HepG2 (cell line): Measurements from ENCODE around the gene SATB2.

Experiments
- CHD2 ChIP-seq: IDR thresholded peaks from 2 replicates; pipeline ENCODE4 v1.6.1; 2011; ENCODE audit warnings: low read depth, low read length, improper control_type of control experiment
- EZH2 ChIP-seq: conservative IDR thresholded peaks from 2 replicates; pipeline ENCODE4 v1.6.1; 2012; ENCODE audit warnings: mild to moderate bottlenecking, low read depth, low read length, moderate library complexity
- HNRNPL ChIP-seq: fragments of 200-400 bp; formaldehyde crosslinking; IDR thresholded peaks from 2 replicates; pipeline ENCODE4 v1.6.1; 2017; ENCODE audit warnings: mild to moderate bottlenecking, low read depth, low read length
- JUND ChIP-seq: sonication (generic); formaldehyde crosslinking; IDR thresholded peaks from 2 replicates; pipeline ENCODE4 v1.8.0; 2022; ENCODE audit warnings: mild to moderate bottlenecking, missing genetic modification reagents
- POLR2A ChIP-seq, 2 experiments: IDR thresholded peaks; 2 replicates each; pipeline ENCODE4 v1.6.1; 2011; ENCODE audit warnings: low read depth in 2 of 2, low read length in 2 of 2, mild to moderate bottlenecking in 1 of 2, moderate library complexity in 1 of 2; ENCODE audit not compliant: insufficient read depth in 1 of 2
- POLR2AphosphoS5 ChIP-seq: IDR thresholded peaks from 2 replicates; pipeline ENCODE4 v1.6.1; 2012; ENCODE audit warnings: low read depth, low read length
- RFX1 ChIP-seq: fragments of 450-650 bp; IDR thresholded peaks from 2 replicates; pipeline ENCODE4 v1.6.1; 2017
- SP4 ChIP-seq: sonication (generic); formaldehyde crosslinking; IDR thresholded peaks from 2 replicates; pipeline ENCODE4 v1.8.1; 2023; ENCODE audit warnings: mild to moderate bottlenecking, missing genetic modification reagents
- YEATS2 ChIP-seq: sonication (generic); formaldehyde crosslinking; IDR thresholded peaks from 2 replicates; pipeline ENCODE4 v1.4.0; 2020; ENCODE audit warnings: missing genetic modification reagents, borderline replicate concordance
- ZNF670 ChIP-seq: sonication (generic); formaldehyde crosslinking; IDR thresholded peaks from 2 replicates; pipeline ENCODE4 v1.8.0; 2022; ENCODE audit warnings: mild to moderate bottlenecking, missing genetic modification reagents, borderline replicate concordance
- TF ChIP-seq, protein P1 (sequence below), 2 experiments: sonication (generic) in 1 of 2; formaldehyde crosslinking in 1 of 2; IDR thresholded peaks; 2 replicates each; pipeline versions ENCODE4 v1.5.1 to v1.6.1; 2011 to 2020; ENCODE audit warnings: borderline replicate concordance in 1 of 2, low read depth in 1 of 2, low read length in 1 of 2, mild to moderate bottlenecking in 1 of 2, missing genetic modification reagents in 1 of 2, moderate library complexity in 1 of 2
- TF ChIP-seq, protein P2 (sequence below), 2 experiments: sonication (generic) in 1 of 2; formaldehyde crosslinking in 1 of 2; IDR thresholded peaks; 2 replicates each; pipeline versions ENCODE4 v1.4.0 to v1.6.1; 2018 to 2020; ENCODE audit warnings: missing genetic modification reagents in 2 of 2, borderline replicate concordance in 1 of 2, low read depth in 1 of 2, mild to moderate bottlenecking in 1 of 2, missing biosample characterization in 1 of 2

GRCh38 chr2:199302851-199303250 lies 154.9 kb downstream of the SATB2 start:
- TF ChIP-seq YEATS2 (CRISPR knock-in tag) (no peak), SP4 (no peak), POLR2AphosphoS5 (no peak), HNRNPL (no peak), RFX1 (no peak), ZNF670 (CRISPR knock-in tag) (no peak), JUND (CRISPR knock-in tag) (no peak), CHD2 (no peak), EZH2 (no peak), POLR2A (IDR thresholded peaks at IDR 0.05; ENCODE audit: insufficient read depth in 1 of 2, low read depth in 2 of 2, low read length in 2 of 2) (no peak)
- TF ChIP-seq, protein P1, sequence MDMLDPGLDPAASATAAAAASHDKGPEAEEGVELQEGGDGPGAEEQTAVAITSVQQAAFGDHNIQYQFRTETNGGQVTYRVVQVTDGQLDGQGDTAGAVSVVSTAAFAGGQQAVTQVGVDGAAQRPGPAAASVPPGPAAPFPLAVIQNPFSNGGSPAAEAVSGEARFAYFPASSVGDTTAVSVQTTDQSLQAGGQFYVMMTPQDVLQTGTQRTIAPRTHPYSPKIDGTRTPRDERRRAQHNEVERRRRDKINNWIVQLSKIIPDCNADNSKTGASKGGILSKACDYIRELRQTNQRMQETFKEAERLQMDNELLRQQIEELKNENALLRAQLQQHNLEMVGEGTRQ (IDR thresholded peaks at IDR 0.05; ENCODE audit: low read depth, low read length): no peak
- TF ChIP-seq, protein P1 (CRISPR knock-in tag; IDR thresholded peaks at IDR 0.05; ENCODE audit: borderline replicate concordance): no peak
- TF ChIP-seq, protein P2, sequence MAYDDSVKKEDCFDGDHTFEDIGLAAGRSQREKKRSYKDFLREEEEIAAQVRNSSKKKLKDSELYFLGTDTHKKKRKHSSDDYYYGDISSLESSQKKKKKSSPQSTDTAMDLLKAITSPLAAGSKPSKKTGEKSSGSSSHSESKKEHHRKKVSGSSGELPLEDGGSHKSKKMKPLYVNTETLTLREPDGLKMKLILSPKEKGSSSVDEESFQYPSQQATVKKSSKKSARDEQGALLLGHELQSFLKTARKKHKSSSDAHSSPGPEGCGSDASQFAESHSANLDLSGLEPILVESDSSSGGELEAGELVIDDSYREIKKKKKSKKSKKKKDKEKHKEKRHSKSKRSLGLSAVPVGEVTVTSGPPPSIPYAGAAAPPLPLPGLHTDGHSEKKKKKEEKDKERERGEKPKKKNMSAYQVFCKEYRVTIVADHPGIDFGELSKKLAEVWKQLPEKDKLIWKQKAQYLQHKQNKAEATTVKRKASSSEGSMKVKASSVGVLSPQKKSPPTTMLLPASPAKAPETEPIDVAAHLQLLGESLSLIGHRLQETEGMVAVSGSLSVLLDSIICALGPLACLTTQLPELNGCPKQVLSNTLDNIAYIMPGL (CRISPR knock-in tag; IDR thresholded peaks at IDR 0.05; ENCODE audit: borderline replicate concordance in 1 of 2, low read depth in 1 of 2): no peak
